HG03460 (cell line): ENCODE results near the gene PPP2R2B.

ENCODE experiments used
- ATAC-seq: cut with Tn5 transposase; IDR thresholded peaks from one replicate; pipeline ENCODE4 v1.9.1; 2021; ENCODE audit not compliant: unreplicated experiment

Gene PPP2R2B

DNA sequence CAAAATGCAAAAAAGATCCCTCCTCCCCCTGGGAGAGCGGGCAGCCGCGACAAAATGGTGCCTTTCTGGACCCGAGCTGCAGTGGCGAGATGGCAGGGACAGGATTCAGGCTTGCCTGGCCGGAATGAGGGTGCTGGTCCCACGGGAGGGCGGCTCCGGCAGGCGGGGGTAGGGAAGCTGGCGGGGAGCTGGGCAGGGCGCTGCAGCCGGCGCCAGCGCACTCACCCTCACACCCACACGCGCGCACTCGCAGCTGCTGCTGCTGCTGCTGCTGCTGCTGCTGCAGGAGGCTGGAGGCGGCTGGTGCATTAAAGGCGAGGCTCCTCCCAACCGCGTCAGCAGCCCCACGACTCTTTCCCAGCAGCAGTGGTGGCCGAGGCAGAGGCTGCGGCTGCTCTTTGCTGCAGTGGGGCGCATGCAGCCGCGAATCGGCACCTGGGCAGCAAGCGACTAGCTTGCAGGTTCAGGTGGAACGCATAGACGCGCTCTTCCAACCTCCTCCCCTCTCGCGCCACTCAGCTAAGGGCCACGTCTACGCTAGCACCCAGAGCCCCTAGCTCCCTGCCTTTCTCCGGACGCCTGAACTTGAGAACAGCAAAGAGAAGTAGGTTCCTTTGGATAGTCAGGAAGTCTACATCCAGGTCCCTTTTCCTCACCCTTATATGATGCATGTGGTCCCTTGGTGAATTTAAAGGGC lies at the start of gene PPP2R2B:
Gene PPP2R2B (minus strand): TSS at position 282 of the 697 bp plus-strand sequence.
- ATAC-seq, result no peak

DNA sequence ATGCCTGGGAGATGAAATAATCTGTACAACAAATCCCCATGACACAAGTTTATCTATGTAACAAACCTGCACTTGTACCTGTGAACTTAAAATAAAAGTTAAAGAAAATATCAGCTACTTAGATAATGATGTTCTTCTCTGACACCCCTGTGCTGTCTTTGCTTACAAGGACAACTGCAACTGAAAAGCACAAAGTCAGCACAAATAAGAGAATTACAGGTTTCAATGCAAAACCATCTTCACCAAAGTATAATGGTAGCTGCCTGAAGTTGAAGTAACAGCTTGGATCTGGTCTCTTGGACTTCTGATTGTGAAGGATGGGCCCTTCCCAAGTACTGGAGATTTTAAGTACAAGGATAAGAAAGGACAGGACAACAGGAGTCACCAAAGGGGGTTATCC lies 45.6 kb upstream of the PPP2R2B start:
- ATAC-seq, result no peak

DNA sequence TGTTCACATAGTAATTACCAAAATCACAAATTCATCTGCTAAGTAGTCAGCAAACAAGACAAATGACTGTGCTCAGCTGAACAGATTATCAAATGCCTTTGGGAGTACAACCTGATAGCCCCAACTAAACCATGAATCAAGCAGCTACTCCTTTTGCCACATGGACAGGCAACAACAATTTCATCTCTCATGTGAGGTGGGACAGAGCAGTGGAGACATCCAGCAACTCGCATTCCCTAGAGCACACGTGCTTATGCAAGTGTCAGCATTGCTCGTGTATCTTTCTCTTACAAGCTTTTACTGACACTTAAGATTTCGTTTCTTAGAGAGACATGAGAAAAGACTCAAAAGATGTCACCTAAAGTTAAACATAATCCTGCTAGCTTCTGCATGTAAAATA lies 42.7 kb upstream of the PPP2R2B start:
- ATAC-seq, result no peak

DNA sequence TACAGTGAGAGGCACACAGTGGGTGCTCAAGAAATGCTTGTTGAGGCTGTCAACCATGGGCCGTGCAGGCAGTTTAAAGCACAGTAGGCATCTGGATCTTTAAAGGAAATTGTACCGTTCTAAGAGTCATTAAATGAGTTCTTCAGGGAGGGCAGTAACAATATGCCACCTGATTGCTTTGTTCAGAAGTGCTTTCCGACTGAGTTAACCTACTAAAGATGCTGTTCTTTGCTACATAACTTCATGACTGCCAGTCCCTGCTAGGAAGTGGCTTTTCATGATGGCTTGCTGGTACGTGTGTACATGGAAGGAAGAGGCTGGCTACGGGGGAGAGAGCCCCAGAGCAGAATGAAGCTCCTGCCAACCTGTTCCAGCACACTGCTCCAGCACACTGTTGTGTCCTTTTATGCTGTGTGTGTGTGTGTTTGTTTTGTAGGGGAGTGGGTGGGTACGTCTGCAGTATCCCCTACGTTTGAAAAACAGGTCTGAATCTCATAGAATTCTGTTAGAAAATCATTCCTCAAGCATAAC lies 41.9 kb upstream of the PPP2R2B start:
- ATAC-seq, result no peak

DNA sequence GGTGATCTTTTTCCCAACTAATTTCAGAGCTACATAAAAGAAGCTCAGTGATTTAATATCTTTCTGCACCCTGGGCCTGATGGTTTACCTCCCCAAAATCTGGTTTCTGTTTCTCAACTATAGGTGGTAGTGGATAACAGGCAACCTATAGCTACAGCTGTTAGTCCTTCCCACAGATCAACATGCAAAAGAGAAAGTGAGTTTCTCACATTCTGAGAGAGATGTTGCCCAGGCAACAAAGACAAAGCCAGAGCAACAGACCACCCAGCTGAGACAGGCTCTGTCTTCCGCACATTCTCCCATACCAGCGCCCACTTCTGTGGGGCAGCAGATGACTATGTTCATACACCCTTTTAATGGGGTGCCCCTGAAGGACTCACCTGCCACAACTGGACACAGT lies 40.7 kb upstream of the PPP2R2B start:
- no peak for ATAC-seq

DNA sequence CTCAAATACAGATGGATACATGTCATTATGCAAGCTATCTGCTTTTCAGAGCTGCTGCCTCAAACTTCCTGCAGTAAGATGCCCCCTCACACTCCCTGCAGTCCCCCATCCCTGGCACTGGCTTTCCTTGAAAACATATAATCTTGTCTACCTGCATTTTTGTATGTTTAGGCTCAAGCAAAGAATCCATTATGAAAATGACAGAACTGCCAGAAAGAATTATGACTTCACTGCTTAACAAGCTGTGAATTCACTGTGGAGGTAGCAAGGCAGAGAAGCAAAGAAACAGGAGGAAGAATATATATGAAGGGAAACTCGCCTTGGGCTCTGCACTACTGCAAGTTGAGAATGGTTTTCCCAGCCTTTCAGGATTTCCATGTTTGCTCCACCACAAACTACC lies 39.4 kb upstream of the PPP2R2B start:
- no peak for ATAC-seq

DNA sequence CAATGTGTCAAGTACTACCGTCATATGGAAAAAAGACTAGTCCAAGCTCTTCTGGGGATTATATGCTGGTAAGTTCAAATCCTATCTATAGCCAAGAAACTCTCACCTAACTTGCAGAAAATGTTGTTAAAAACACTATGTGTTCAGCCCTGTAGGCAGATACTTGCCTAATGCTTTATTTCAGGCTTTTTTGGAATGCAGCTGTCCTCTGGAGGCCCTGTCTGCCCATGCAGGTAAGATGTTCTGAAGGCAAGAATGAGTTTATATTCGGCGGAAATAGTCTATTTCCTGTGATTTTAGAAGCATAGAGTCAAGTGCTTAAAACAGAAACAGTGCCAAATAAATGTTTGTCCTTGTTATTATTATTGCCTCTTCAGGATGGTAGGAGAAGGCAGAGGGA lies 34.3 kb upstream of the PPP2R2B start:
- ATAC-seq, result no peak

DNA sequence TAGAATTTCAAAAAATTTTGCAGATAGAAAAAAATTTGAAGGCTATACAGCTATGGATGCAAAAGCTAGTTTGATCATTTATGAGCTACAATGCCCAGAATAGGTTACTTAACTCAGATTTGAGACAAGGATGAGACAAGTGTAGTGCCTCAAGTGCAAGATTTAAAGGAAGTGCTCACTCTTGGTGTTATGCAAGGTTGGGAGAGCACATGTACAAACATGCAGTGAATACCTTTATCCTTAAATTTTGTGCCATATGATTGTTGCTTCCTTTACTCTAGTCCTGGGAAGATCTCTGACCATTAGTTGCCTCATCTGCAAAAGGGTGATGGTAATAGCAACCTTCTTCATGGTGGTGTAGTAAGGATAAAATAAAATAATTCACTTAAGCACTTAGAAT lies 31.7 kb upstream of the PPP2R2B start:
- no peak for ATAC-seq

DNA sequence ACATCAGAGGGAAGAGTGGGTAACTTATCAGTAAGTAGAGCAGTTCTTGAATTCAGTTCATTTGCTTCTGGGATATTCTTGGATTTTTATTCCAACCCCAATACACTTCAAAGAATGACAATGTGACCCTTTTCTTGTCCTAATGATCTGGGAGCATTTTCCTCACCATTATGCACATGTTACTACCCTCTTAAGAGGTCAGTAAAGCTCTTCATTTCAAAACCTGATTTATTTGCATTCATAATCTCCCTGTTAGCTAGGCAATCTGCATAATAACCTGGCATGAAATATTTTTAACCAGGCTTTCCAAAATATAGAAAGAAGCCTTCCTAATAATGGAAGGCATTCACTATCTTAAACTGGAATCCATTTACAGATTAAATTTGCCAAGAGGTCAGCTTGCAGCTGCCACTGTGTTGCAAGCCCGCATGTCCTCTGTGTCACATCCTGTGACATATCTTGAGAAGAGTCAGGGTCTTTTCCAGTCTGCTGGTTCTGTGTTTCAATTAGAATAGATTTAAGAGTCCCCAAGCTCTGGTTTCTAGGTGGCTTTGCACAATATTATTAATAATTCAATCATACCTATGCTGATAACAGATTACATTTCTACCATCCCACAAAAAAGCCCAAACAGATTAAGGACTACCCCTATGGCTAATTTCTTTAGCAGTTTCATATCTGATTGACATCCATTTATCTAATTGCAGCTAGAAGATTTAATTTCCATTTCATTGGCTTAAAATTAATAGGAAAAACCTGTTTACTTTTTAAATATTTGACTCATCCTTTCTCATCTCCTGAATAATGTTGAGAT lies 30.9 kb upstream of the PPP2R2B start:
- no peak for ATAC-seq

DNA sequence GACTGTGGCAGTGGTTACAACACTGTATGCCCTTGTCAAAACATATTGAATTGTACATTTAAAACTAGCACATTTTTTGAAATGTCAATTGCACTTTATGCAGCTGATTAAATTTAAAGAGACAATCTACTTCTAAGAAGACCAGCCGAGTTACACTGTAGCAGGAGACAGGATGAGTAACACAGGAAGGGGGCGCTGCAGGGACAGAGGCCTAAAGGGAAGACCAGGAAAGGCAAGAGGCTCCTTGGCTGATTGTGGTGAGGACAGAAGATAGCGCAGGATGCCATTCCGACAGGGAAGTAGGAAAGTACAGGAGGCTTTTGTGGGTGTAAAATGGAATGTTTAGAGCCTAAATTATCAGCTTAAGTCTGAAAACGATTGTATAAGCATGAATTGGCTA lies 28.2 kb upstream of the PPP2R2B start:
- ATAC-seq, result no peak

DNA sequence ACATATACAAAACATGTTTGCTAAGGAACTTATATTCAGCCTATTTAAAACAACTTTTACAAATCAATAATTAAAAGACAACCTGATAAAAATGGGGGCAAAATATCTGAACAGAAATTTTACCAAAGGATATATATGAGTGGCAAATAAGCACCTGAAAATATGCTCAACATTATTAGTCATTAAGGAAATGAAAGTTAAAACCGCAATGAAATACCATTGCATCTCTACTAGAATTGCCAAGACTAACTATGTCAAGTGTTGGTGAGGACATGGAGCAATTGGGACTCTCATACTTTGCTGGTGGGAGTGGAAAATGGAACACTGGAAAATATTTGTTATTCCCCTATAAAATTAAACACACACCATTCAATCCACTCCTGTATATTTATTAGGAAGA lies 26.3 kb upstream of the PPP2R2B start:
- ATAC-seq, result no peak

DNA sequence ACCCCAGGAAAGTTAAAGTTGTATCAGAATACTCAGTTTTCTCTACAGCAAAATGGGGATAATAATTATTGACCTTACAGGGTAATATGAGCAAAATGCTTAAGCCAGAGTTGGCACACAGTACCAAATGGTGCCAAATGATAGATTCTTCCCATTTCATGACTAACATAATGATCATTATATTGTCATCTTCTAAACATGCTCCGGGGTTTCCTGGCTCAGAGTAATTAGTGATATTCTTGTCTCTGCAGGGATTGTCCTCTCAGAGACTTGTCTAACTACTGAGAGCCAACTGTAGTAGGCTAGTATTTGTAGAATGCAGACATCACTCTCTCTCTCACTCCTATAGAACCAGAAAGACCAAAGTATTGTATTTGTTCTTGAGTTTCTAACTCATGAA lies 25.2 kb upstream of the PPP2R2B start:
- ATAC-seq, result no peak

DNA sequence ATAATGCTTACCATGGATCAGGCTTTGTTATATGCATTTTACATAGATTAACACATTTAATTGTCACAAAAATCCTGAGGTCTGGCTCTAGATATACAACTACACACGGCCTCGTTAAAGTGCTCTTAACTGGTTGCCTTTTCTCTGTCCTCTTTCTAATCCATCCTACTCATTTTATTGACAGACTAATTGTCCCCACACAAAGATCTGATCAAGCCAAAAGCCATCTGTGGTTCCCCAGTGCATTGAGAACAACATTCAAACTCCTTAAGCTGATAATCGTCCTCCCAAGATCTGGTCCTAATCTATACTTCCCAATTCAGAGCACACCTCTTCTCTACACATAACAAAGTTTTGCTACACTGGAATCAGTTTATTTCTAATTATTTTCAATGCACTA lies 23.9 kb upstream of the PPP2R2B start:
- no peak for ATAC-seq

DNA sequence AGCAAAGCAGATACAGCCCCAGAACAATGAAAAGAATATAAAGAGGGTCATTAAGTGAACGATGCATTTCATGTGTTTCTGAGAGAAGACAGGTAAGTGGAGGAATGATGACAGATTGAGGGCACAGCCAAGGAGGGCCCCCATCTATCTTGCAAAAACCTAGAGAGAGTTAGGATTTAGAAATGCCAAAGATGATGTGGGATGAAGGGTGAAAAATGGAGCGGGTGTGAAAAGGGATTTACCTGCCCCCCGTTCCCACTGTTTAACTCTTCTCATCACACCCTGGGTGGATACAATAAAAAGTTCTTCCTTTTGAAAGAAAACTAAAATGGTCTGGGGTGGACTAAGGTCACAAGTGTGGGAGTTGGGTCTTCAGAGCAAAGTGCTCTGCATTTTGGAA lies 18.5 kb upstream of the PPP2R2B start:
- no peak for ATAC-seq

DNA sequence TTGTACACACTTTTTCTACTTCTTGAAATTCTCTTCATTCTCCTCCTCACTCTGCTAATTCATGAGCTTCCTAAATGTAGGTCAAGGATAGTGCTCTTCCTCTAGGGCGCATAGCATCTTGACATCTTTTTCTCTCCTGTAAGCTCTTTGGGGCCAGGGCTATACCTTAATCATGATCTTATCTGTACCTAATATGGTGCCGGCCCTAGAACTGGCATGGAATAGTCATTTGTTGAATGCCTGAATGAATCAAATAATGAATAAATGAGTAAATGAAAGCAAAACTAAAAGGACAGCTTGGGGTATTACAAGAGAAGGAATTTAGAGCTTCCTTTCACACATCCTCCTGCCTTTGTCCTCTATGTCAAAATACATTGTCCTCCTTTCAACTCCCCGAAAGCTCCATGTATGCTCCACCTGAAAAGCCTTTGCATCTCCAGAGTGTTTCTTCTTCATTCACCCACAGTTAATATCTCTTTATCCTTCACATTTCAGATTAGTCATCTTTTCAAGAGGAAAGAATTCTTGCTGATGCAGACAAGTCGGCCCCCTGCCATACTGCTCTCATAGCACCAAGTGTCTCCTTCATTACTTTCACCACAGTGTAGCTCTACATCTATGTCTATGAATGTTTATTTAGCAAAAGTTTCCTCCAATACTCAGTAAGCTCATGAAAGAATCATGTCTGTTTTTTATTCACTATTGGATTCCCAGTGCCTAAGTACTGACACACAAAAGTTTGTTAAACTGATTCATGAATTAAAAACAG lies 16.4 kb upstream of the PPP2R2B start:
- no peak for ATAC-seq

DNA sequence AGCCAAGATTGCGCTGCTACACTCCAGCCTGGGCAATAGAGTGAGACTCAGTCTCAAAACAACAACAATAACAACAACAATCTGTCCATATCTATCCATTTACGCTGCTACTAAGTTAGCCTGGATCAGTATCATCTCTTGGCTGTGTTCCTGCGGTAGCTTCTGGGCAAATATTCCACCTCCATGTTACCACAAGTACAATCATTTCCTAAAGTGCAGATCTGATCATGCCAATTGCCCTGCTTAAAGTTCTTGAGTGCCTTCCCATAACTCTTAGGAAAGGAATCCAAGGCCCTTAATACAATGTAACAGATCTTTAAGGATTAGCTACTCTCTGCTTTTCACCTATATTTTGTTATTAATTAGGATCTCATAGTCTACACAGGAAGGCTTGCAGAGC lies 15.4 kb upstream of the PPP2R2B start:
- ATAC-seq, result no peak

DNA sequence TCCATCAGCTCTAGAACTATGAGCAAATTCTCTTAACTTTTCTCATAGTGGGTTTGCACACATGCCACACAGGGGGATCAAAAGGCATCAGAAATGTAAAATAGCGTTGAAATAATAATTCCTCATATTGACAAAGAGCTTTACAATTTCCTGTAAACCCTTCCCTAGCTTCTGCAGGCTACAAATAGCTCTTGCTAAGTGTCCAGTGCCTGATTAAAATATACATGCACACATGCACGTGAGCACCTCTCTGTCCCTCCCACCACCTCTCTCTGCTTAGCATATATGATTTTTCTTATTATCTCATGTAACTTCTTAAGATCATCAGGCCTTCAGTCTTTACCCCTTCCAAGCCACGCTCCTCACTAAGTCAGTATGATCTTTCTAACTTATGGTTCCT lies 13.7 kb upstream of the PPP2R2B start:
- no peak for ATAC-seq

DNA sequence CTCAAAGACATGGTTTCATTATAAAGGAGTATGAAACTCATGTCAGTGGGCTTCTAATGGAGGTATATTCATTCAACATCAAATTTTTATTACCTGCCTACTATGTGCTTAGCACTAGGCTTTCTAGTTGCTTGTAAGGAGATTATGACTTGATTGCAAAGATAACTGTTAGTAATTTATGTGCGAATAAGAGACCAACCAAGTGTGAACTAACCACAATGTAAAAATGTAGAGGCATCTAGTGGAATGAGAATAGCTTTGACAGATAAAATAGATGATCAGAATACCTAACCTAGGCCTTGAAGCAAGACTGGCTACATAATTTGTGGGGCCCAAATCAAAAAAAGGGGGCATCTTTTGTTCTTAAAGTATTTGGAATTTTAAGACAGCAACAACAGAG lies 13.0 kb upstream of the PPP2R2B start:
- no peak for ATAC-seq

DNA sequence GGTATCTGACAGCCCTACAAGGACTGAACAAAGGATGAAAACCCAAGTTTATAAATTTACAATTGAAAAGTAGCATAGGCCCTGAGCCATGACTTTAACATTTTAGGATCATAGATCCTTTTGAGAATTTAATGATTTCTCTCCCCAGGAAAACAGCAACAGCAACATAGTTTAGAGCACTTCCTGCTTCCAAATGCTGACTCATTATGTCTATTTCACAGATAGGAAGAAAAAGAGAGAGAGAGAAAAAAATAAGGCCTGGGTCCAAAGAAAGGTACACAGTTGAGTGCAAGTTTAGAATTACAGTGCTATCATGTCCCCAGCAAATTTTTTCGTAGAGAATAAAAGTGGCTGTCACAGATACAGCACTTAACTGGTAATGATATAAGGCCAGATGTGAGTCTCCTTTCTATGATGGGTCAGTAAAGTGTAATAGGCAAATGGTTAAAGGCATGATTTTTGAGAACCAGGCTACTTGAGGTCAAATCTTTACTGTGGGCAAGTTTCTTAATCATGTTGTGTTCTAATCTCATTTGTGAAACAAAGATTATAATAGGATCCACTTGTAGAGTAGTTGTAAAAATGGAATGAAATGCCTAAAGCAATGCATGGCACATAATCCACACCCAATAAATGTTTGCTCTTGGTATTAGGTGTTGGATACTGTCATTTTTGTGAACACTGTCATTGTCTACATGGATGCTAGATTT lies 12.3 kb upstream of the PPP2R2B start:
- no peak for ATAC-seq

DNA sequence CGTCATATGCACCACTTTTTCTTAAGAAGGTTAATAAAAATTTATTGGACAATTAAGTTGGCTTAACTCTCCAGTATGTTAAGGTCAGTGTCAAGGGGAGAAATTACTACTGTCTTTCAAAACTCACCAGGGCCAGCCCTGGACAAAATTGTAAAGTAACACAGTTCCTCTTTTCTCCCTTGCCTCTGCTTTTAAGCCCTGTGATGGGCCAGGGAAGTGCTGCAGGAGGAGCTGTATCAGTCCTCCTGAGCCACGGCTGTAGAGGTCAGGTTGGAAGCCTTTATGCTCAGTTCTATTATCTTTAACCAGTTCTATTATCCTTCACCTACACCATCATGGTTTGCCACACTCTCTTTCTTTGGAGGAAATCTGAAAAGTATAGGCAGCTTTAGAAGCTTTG lies 11.5 kb upstream of the PPP2R2B start:
- ATAC-seq, result no peak

DNA sequence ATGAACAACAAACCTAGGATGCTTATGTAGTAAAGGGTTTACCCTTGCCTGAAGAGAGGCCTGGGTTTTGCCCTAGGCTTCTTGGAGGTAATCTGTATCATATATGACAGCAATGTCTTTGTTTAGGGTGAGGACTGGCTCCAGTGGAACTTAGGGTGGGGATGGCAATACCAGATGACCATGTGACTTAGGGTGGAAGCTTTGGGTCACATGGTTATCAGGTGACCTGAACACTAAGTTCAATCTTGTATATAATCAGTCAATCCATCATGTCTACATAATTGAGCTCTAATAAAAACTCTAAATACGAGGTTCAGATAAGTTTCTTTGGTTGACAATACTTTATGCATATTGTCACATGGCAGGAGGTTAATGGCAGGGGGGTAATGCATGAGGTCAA lies 10.6 kb upstream of the PPP2R2B start:
- no peak for ATAC-seq
